Measurements from ENCODE around the gene TBCC. TPM values are rescaled to one million over a fixed set of nuclear protein-coding genes. Genes with fewer than 3 reads are reported as not detected.

The TBCC gene
- total and polyA plus RNA-seq, 2 of the 13 experiments (the other 11 are each of a cell fraction or from before 2014, with no cell fraction given): 14.8 to 36.1 TPM

DNA sequence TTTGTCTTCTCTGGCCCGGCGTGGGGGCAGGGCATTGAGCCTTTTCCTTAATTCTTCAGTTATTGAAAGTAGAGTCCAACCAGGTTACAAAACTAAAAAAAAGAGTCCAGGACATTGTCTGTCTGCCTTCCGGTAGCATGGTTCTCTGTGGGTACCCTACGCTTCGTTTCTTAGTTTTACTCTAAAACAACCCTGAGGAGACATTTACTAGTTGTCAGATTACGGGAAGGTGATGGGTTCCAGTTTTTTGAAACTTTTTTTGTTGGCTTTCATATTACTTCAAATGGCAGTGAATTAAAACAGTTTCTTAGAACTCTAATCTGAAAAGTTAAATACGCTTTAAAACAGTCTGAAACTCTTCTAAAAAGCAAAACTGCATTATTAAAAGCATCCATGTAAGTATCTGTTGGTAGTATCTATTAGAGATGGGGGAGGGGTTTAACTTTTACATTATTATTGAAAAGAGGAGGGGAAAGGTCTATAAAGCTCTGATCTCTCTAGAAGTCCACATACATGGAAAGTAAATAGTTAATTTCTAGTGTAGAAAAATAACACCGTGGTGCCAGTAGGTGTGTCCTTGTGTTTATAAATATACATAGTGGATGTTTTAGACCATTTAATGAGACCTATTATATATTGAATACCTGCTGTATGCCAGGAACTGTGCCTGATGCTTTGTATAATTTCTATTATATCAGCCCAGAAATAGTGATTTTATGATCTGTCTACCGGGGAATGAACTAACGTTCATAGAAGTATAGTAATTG is 38.2 kb upstream of the TBCC start (continued):
- TF ChIP-seq ZNF574 (CRISPR knock-in tag; IDR thresholded peaks at IDR 0.05): no peak
- 0 out of 2 replicates have a peak, but pooled peaks have one; percentile 43 for TF ChIP-seq BRCA1 (CRISPR knock-in tag; IDR thresholded peaks at IDR 0.05)
- TF ChIP-seq ZNF7 (CRISPR knock-in tag; IDR thresholded peaks at IDR 0.05): no peak
- TF ChIP-seq PPARG (CRISPR knock-in tag; conservative IDR thresholded peaks at IDR 0.05): 0 out of 2 replicates have a peak, but pooled peaks have one; percentile 17
- peak; percentile 27; the same call in 1 of the 2 replicates for TF ChIP-seq CREM (IDR thresholded peaks at IDR 0.05)
- TF ChIP-seq CREM (CRISPR knock-in tag; IDR thresholded peaks at IDR 0.05): no peak
- no peak for TF ChIP-seq PBX2 (CRISPR knock-in tag; IDR thresholded peaks at IDR 0.05)
- TF ChIP-seq MATR3 (CRISPR knock-in tag; IDR thresholded peaks at IDR 0.05): no peak
- no peak for TF ChIP-seq CREB1 (IDR thresholded peaks at IDR 0.05)
- peak; percentile 28; the same call in 1 of the 2 replicates for TF ChIP-seq CREB1 (CRISPR knock-in tag; IDR thresholded peaks at IDR 0.05)
- no peak for TF ChIP-seq ZSCAN20 (CRISPR knock-in tag; IDR thresholded peaks at IDR 0.05; ENCODE audit: borderline replicate concordance)
- no peak for TF ChIP-seq RELA (CRISPR knock-in tag; IDR thresholded peaks at IDR 0.05)
- TF ChIP-seq, protein P1, sequence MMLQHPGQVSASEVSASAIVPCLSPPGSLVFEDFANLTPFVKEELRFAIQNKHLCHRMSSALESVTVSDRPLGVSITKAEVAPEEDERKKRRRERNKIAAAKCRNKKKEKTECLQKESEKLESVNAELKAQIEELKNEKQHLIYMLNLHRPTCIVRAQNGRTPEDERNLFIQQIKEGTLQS (CRISPR knock-in tag; IDR thresholded peaks at IDR 0.05): no peak
- TF ChIP-seq DNMT3B (CRISPR knock-in tag; conservative IDR thresholded peaks at IDR 0.05): no peak
- no peak for TF ChIP-seq REPIN1 (CRISPR knock-in tag; IDR thresholded peaks at IDR 0.05; ENCODE audit: borderline replicate concordance, low read depth)
- TF ChIP-seq HDAC1 (CRISPR knock-in tag; IDR thresholded peaks at IDR 0.05): no peak
- no peak for TF ChIP-seq ZMYM4 (CRISPR knock-in tag; IDR thresholded peaks at IDR 0.05)
- TF ChIP-seq MBD4 (IDR thresholded peaks at IDR 0.05; ENCODE audit: borderline replicate concordance, low read length): peak; percentile 56; the same call in 1 of the 2 replicates
- TF ChIP-seq ZNF281 (CRISPR knock-in tag; IDR thresholded peaks at IDR 0.05; ENCODE audit: borderline replicate concordance): peak; percentile 78; the same call in 1 of the 2 replicates
- TF ChIP-seq ZNF781 (CRISPR knock-in tag; IDR thresholded peaks at IDR 0.05; ENCODE audit: borderline replicate concordance, not compliant biosample characterization): peak; percentile 9
- TF ChIP-seq, protein P2, sequence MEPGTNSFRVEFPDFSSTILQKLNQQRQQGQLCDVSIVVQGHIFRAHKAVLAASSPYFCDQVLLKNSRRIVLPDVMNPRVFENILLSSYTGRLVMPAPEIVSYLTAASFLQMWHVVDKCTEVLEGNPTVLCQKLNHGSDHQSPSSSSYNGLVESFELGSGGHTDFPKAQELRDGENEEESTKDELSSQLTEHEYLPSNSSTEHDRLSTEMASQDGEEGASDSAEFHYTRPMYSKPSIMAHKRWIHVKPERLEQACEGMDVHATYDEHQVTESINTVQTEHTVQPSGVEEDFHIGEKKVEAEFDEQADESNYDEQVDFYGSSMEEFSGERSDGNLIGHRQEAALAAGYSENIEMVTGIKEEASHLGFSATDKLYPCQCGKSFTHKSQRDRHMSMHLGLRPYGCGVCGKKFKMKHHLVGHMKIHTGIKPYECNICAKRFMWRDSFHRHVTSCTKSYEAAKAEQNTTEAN (CRISPR knock-in tag; conservative IDR thresholded peaks at IDR 0.05): no peak
- no peak for TF ChIP-seq ZFP37 (CRISPR knock-in tag; IDR thresholded peaks at IDR 0.05; ENCODE audit: borderline replicate concordance)
- TF ChIP-seq KMT2B (CRISPR knock-in tag; IDR thresholded peaks at IDR 0.05): no peak
